DMS79 (cell line): ENCODE results near the gene RBSN.

Experiments
- DNase-seq: peaks from one replicate; lab custom pipeline; 2025; lab: John Stamatoyannopoulos, UW

RBSN gene

GRCh38 chr3:15099364-15100098 lies 583 bp upstream of the RBSN start:
- no peak for DNase-seq

- no peak for DNase-seq
These were observed 1.1 kb downstream of the RBSN start for GRCh38 chr3:15097891-15098290.

- DNase-seq = no peak
These were observed 2.9 kb downstream of the RBSN start for GRCh38 chr3:15096046-15096445.

GRCh38 chr3:15094187-15094875 lies 4.6 kb downstream of the RBSN start:
- no peak for DNase-seq

GRCh38 chr3:15092686-15093085 lies 6.3 kb downstream of the RBSN start:
- DNase-seq = no peak

GRCh38 chr3:15091575-15091974 lies 7.4 kb downstream of the RBSN start:
- DNase-seq = no peak

- DNase-seq = no peak
These were observed 9.7 kb downstream of the RBSN start for GRCh38 chr3:15089201-15089600.

- no peak for DNase-seq
These were observed 12.2 kb downstream of the RBSN start for GRCh38 chr3:15086699-15087098.

- DNase-seq = no peak
These were observed 12.7 kb downstream of the RBSN start for GRCh38 chr3:15086263-15086662.

- DNase-seq = no peak
These were observed 15.7 kb downstream of the RBSN start for GRCh38 chr3:15083252-15083651.

GRCh38 chr3:15081960-15082664 lies 16.8 kb downstream of the RBSN start:
- DNase-seq = no peak

- no peak for DNase-seq
These were observed 19.9 kb downstream of the RBSN start for GRCh38 chr3:15079091-15079490.

- no peak for DNase-seq
These were observed 24.4 kb downstream of the RBSN start for GRCh38 chr3:15074500-15074899.

- no peak for DNase-seq
These were observed 27.2 kb downstream of the RBSN start for GRCh38 chr3:15071699-15072098.

GRCh38 chr3:15069441-15069840 lies 29.5 kb downstream of the RBSN start:
- no peak for DNase-seq

- DNase-seq = no peak
These were observed 32.5 kb downstream of the RBSN start for GRCh38 chr3:15066467-15066866.

- no peak for DNase-seq
These were observed 33.4 kb downstream of the RBSN start for GRCh38 chr3:15065550-15066007.

- peak; percentile 41 for DNase-seq
These were observed 34.0 kb downstream of the RBSN start, which contains the start of gene MRPS25 for GRCh38 chr3:15064835-15065549. TSS of gene MRPS25 (minus strand) at chr3:15065315. CDS start at chr3:15065194, 121 bp downstream.

- no peak for DNase-seq
These were observed 34.6 kb downstream of the RBSN start for GRCh38 chr3:15064299-15064834.

- DNase-seq = no peak
These were observed 35.2 kb downstream of the RBSN start for GRCh38 chr3:15063656-15064286.

GRCh38 chr3:15063238-15063637 lies 35.7 kb downstream of the RBSN start:
- DNase-seq = peak; percentile 35
